Skeletal muscle tissue (tissue), 4 donors: Measurements from ENCODE around the gene RYR3. TPM values are rescaled to one million over a fixed set of nuclear protein-coding genes. Genes with fewer than 3 reads are reported as not detected.

Experiments used
- H3K27ac ChIP-seq: one replicate; pipeline ENCODE4 v1.7.0; 2013; ENCODE audit warnings: mild to moderate bottlenecking, low read depth, low read length, inconsistent platforms
- H3K27me3 ChIP-seq, 3 donors: one replicate each; pipeline ENCODE4 v1.7.0; 2013; ENCODE audit warnings: low read length in 3 of 3; ENCODE audit not compliant: control insufficient read depth in 3 of 3, insufficient read depth in 3 of 3
- H3K36me3 ChIP-seq, 3 donors: one replicate each; pipeline ENCODE4 v1.7.0; 2013; ENCODE audit warnings: low read length in 3 of 3; ENCODE audit not compliant: control insufficient read depth in 3 of 3, insufficient read depth in 3 of 3
- H3K4me1 ChIP-seq, 3 donors: one replicate each; pipeline ENCODE4 v1.7.0; 2013; ENCODE audit warnings: low read length in 3 of 3, mild to moderate bottlenecking in 3 of 3; ENCODE audit not compliant: control insufficient read depth in 3 of 3, insufficient read depth in 3 of 3
- H3K4me3 ChIP-seq, 3 donors: one replicate each; pipeline ENCODE4 v1.7.0; 2013; ENCODE audit warnings: low read length in 3 of 3
- H3K9ac ChIP-seq, 3 donors: one replicate each; pipeline ENCODE4 v1.7.0; 2013; ENCODE audit warnings: low read length in 3 of 3, mild to moderate bottlenecking in 3 of 3, moderate library complexity in 2 of 3, low read depth in 1 of 3
- H3K9me3 ChIP-seq, 3 donors: one replicate each; pipeline ENCODE4 v1.7.0; 2013; ENCODE audit warnings: low read length in 3 of 3; ENCODE audit not compliant: control insufficient read depth in 3 of 3
- total RNA-seq: library from RNA; depleted of rRNA; stranded (reverse); fragments of >200 nt; gene quantifications from one replicate; pipeline ENCODE4 v1.2.3, GENCODE V29; 2014
- donor health status: Osteomylitis.

The RYR3 gene
- total RNA-seq, 1 donor from 2014 or later, result 50.6 TPM

DNA sequence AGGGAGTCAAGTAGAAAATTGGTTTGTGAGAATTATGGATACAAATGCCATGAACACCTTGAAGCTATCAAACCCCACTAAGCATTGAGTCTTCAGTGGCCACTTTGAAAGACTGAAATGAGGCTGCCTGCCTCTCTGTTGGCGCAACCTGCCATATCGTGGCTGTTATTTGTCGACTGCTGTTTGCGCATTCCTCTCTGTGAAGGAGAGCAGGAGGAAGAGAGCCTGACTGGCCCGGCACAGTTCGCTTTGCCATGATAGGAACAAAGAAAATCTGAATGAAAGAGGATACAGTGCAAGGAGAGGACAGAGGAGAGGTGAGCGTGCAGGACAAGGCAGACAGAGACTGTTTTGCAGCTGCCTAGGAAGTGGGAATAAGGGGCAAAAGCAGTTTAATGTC is 289.4 kb downstream of the RYR3 start:
- Histone ChIP-seq H3K9me3 (no peaks in the 10 kb centered on the region), H3K36me3 (peaks cover 0 to 3% (median 2%) of the 10 kb centered on the region in 3 donors), H3K4me1 (no peaks in the 10 kb centered on the region), H3K27me3 (no peaks in the 10 kb centered on the region), H3K9ac (no peak overlapping the region), H3K4me3 (no peak overlapping the region), H3K27ac (no peak overlapping the region)

DNA sequence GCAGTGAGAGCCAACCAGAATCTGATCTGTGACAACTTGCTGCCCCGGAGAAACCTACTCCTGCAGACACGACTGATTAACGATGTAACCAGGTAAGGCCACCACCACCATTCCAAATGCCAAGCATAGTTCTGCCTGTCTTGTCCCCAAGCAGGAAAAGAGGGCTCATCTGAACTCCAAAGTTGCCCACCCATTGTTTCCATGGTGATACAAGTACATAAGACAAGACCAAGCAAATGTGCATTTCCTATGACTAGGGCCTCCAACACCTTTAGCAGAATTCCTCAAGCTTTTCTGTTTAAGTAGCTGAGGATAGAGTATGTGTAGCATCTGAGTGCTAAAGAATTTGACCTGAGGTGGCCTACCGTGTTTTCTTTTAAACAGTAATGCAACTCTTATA is 290.7 kb downstream of the RYR3 start:
- no peak overlapping the region for H3K27ac ChIP-seq
- H3K4me1 ChIP-seq, result no peaks in the 10 kb centered on the region
- H3K9me3 ChIP-seq, result no peaks in the 10 kb centered on the region
- H3K27me3 ChIP-seq, result no peaks in the 10 kb centered on the region
- no peak overlapping the region for H3K4me3 ChIP-seq
- no peak overlapping the region for H3K9ac ChIP-seq
- peaks cover 0 to 6% (median 3%) of the 10 kb centered on the region in 3 donors for H3K36me3 ChIP-seq

DNA sequence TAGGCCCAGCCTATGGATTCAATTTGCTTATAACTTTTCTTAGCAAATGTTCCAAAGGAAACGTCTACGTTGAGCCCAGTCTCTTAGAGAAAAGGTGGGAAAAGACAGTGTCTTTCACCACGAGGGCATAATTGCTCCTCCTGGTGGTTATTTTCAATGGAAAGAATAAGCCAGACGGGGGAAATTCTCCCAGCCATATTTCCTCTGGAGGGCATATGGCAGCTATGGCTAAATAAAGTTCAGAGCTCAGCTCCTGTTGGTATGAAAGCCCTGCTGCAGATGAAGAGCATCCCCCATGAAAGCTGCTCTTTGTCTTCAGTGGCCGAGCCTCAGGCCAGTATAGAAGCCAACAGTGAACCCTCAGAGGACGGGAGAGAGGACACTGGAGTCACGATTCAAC is 297.9 kb downstream of the RYR3 start:
- H3K9me3 ChIP-seq, result no peaks in the 10 kb centered on the region
- H3K4me3 ChIP-seq, result no peak overlapping the region
- H3K9ac ChIP-seq, result no peak overlapping the region
- H3K27me3 ChIP-seq, result no peaks in the 10 kb centered on the region
- H3K36me3 ChIP-seq, result peaks cover 0 to 4% (median 0%) of the 10 kb centered on the region in 3 donors
- H3K4me1 ChIP-seq, result no peaks in the 10 kb centered on the region
- H3K27ac ChIP-seq, result no peak overlapping the region

DNA sequence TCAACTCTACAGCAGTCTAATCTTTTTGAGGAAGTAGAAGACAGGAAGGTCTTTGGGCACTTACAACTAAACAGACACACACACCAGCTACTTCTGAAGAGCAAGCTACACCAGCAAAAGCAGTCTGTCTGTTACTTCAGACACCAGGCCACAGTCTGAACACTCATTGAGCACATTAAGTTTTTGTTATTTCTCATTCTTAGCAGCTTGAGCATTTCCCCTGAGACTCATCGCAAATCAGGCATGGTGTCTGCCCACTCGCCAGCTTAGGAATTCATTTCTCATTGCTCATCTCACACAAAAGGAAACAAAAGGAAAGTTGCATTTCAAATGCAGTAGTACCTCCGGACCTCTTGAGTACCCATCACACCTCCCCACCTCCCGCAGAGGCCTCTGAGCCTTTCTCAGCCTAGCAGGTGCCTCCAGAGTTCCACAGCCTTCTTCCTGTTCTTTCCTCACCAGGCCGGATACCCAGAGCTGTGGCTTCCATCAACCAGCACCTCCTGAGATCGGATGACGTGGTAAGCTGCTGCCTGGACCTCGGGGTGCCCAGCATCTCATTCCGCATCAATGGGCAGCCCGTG is 302.0 kb downstream of the RYR3 start:
- Histone ChIP-seq H3K9me3 (no peaks in the 10 kb centered on the region), H3K4me3 (no peak overlapping the region), H3K4me1 (peaks cover 0 to under 1% (median 0%) of the 10 kb centered on the region in 3 donors), H3K27me3 (no peaks in the 10 kb centered on the region), H3K36me3 (no peaks in the 10 kb centered on the region), H3K27ac (no peak overlapping the region), H3K9ac (no peak overlapping the region)

DNA sequence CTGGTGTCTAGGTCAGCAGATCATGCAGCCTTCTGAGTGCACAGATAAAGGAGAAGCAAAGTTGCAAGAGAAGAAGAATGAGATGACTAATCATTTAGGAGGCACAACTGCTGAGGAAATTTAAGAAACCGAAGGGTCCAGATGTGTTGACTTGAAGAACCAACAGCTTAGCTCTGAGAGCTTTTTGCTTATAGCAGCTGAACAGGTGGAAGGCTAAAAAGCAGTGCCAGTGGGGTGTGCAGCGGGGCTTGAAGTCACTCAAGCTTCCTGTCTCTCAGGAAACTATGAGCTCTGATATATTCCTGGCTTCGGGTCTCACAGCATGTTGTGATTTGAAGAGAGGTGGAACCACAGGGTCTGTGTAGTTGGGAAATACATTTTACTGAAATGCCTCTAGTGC is 305.7 kb downstream of the RYR3 start:
- Histone ChIP-seq H3K9me3 (no peaks in the 10 kb centered on the region), H3K27ac (no peak overlapping the region), H3K27me3 (no peaks in the 10 kb centered on the region), H3K4me3 (no peak overlapping the region), H3K4me1 (peaks cover 0 to 3% (median 0%) of the 10 kb centered on the region in 3 donors), H3K9ac (no peak overlapping the region), H3K36me3 (no peaks in the 10 kb centered on the region)

DNA sequence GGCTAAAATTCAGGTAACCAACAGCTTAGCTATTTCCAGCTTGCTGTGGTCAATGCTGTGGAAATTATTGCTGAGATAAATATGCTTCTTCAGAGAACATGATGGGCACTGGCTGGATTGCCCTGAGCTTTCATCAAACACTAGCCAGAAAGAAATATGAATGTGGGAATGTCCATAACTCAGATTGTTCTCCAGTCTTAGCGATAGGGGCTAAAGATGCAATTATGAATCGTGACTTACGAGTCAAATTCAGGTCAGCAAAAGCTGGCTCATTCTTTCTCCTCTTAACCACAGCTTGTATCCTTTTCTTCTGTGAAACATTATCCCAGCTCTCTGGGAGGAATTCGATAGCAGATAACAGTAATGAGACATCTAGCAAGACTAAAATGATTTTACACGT is 307.6 kb downstream of the RYR3 start:
- no peaks in the 10 kb centered on the region for H3K36me3 ChIP-seq
- H3K27ac ChIP-seq, result no peak overlapping the region
- peak overlapping the region in 1 of 3 donors; percentile 14 for H3K9ac ChIP-seq
- H3K9me3 ChIP-seq, result no peaks in the 10 kb centered on the region
- H3K4me1 ChIP-seq, result peaks cover 0 to 3% (median 0%) of the 10 kb centered on the region in 3 donors
- no peaks in the 10 kb centered on the region for H3K27me3 ChIP-seq
- H3K4me3 ChIP-seq, result no peak overlapping the region

DNA sequence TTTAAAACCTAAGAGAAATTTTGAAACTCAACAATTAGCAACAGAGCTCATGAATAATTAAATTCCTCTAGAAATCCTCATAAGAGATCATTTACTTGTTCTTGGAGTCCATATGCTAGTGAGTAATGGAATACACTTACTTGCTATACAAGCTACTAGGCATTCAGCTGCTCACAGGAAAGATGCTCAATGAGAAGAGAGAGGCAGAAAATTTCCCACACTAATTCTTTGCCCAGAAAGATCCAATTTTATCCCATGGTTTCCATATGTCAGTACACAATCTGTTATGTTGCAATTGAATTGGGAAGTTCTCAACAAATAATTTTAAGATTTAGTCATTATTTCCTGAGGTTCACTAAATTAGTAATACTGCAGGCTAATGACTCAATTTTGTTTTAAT is 310.4 kb downstream of the RYR3 start:
- no peak overlapping the region for H3K4me3 ChIP-seq
- no peaks in the 10 kb centered on the region for H3K36me3 ChIP-seq

DNA sequence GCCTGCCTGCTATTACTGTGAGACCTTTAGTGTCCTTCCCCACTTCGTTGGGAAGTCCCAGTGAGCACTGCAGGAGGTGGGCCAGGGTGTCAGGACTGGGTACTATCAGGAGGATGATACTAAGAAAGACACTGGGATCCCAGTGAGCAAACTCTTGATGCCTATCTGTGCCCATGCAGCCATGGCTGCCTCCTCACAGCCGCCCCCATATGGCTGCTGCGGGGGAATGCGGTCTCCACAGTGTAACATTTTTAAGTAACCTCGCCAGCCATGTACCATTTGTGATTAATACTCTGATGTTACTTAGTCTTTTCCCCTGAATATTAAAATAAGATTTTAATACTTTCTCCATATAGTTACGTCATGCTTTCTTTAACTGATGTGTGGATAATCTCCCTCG is 312.2 kb downstream of the RYR3 start:
- no peak overlapping the region for H3K4me3 ChIP-seq
- no peaks in the 10 kb centered on the region for H3K36me3 ChIP-seq
- peaks cover 0 to under 1% (median 0%) of the 10 kb centered on the region in 3 donors for H3K4me1 ChIP-seq
- no peaks in the 10 kb centered on the region for H3K9me3 ChIP-seq
- H3K9ac ChIP-seq, result no peak overlapping the region
- H3K27me3 ChIP-seq, result no peaks in the 10 kb centered on the region
- H3K27ac ChIP-seq, result no peak overlapping the region

More for the DNA sequence above, 310.4 kb downstream of the RYR3 start:
- Histone ChIP-seq H3K27ac (no peak overlapping the region), H3K4me1 (peaks cover 0 to 3% (median 0%) of the 10 kb centered on the region in 3 donors), H3K9me3 (no peaks in the 10 kb centered on the region), H3K9ac (no peak overlapping the region), H3K27me3 (no peaks in the 10 kb centered on the region)

DNA sequence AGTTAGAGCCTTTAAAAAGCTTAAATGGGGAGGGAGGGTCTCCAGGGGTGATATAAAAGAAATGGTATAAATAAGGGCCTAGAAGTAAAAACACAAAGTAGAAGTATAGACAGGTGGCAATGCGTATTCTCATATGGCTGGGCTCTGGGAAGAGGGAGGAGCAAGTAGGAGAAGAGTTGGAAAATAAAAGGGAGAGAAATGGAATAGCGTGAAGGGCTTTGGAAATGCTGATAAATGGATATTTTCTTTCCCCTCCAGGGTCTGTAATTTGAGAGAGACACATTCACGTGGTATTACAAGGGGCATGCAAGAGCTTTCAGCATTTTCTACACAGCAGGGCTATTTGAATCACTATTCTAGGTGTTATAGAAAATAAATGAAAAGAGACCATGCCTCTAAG is 313.7 kb downstream of the RYR3 start:
- Histone ChIP-seq H3K27ac (no peak overlapping the region), H3K36me3 (no peaks in the 10 kb centered on the region), H3K4me3 (no peak overlapping the region), H3K27me3 (no peaks in the 10 kb centered on the region), H3K4me1 (no peaks in the 10 kb centered on the region), H3K9ac (no peak overlapping the region), H3K9me3 (no peaks in the 10 kb centered on the region)

DNA sequence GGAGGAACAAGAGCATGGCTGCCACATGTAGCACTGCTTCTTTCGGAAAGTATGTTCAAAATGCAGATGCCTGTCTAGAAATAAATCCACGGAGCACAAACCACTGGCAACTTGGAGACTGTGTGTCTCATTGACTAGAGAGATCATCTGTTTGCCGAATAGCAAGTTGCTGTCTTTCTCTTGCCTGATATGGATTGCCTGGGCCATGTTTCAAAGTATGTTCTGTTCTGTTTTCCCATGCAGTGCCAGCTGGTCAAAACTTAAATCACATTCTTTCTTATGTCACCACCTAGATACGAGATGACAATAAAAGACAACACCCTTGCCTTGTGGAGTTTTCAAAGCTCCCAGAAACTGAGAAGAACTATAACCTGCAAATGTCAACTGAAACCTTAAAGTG is 318.9 kb downstream of the RYR3 start:
- no peaks in the 10 kb centered on the region for H3K4me1 ChIP-seq
- no peak overlapping the region for H3K9ac ChIP-seq
- no peak overlapping the region for H3K4me3 ChIP-seq
- H3K9me3 ChIP-seq, result no peaks in the 10 kb centered on the region
- no peak overlapping the region for H3K27ac ChIP-seq
- no peaks in the 10 kb centered on the region for H3K27me3 ChIP-seq
- H3K36me3 ChIP-seq, result peaks cover 0 to 12% (median 5%) of the 10 kb centered on the region in 3 donors
